ENCODE data around the gene RAB40A. TPM values are rescaled to one million over a fixed set of nuclear protein-coding genes. Genes with fewer than 3 reads are reported as not detected.

RAB40A gene
- total RNA-seq, 1 experiment from 2014 or later = not detected

GRCh38 chrX:103535206-103535605 lies 15.9 kb upstream of the RAB40A start:
- H3K4me2 ChIP-seq (ENCODE audit: low read length) = no peak overlapping the region
- POLR2A ChIA-PET = no interaction called here

More at GRCh38 chrX:103535206-103535605, 15.9 kb upstream of the RAB40A start:
- H3K27ac ChIP-seq (ENCODE audit: low read depth, low read length) = no peak overlapping the region
- DNase-seq (ENCODE audit: low read depth, low spot score) (no peak), ATAC-seq (no peak)
- RAD21 ChIA-PET (ENCODE audit: low non-redundant PET in 1 of 2, low total read pairs in 2 of 2, uncharacterized antibody in 2 of 2, unreplicated experiment in 2 of 2) = no interaction called here
- BruUV-seq (replicated peaks) = no TSS peak
- H3K4me1 ChIP-seq (ENCODE audit: control insufficient read depth in 1 of 2, insufficient read depth in 2 of 2, low read length in 2 of 2) = peaks cover 0 to 3% of the 10 kb centered on the region in 2 experiments; a peak in 1 of 4 replicates
- intact Hi-C loops (cut with micrococcal nuclease) = loop anchor here (10.0 kb wide), 1 partner anchor 600 kb away; no protein-coding TSS in a partner anchor
- H3K9me3 ChIP-seq (ENCODE audit: control insufficient read depth in 1 of 2, insufficient read depth in 1 of 2, low read depth in 1 of 2, low read length in 2 of 2) = no peaks in the 10 kb centered on the region
- H4K20me1 ChIP-seq (ENCODE audit: insufficient read depth) = no peaks in the 10 kb centered on the region
- no peak for TF ChIP-seq SRF (IDR thresholded peaks at IDR 0.05; ENCODE audit: low read depth)
- TF ChIP-seq REST (IDR thresholded peaks at IDR 0.05; ENCODE audit: low read depth) = no peak
- no peaks in the 10 kb centered on the region for H3K9me2 ChIP-seq (ENCODE audit: insufficient read depth)
- H3K4me3 ChIP-seq (replicated peaks in 1 of 2; ENCODE audit: low read depth in 1 of 2, low read length in 2 of 2) = no peak overlapping the region
- H3K79me2 ChIP-seq (ENCODE audit: insufficient read depth, low read length) = no peaks in the 10 kb centered on the region
- H3K27me3 ChIP-seq (ENCODE audit: insufficient read depth, low read length) = no peaks in the 10 kb centered on the region
- CTCF ChIA-PET = no interaction called here
- no peak overlapping the region for H2AFZ ChIP-seq (ENCODE audit: low read depth, low read length, poor library complexity, severe bottlenecking)
- no peaks in the 10 kb centered on the region for H3K36me3 ChIP-seq (ENCODE audit: control insufficient read depth in 1 of 2, insufficient read depth in 2 of 2, low read length in 2 of 2)
- H3K9ac ChIP-seq (ENCODE audit: low read length) = no peak overlapping the region
